Activated CD8-positive, alpha-beta T cell treated with anti-CD3 and anti-CD28 coated beads for 36 hours (primary cell): Measurements from ENCODE around the gene SCGB1A1. TPM values are rescaled to one million over a fixed set of nuclear protein-coding genes. Genes with fewer than 3 reads are reported as not detected.

ENCODE experiments used
- ATAC-seq: fragments of 200-7000 bp; cut with Tn5 transposase; one replicate; pipeline ENCODE4 v1.10.0; 2021; ENCODE audit warnings: mild to moderate bottlenecking, moderate library complexity
- CTCF ChIA-PET: fragments of 350-600 bp; sonication (Branson Sonifier 250); formaldehyde crosslinking; loops from one replicate; lab custom pipeline; 2021; ENCODE audit warnings: antibody characterized with exemption; lab: Charles Lee
- POLR2A ChIA-PET: fragments of 350-600 bp; sonication (Branson Sonifier 250); formaldehyde crosslinking; loops from one replicate; lab custom pipeline; 2021; ENCODE audit warnings: antibody characterized with exemption; lab: Charles Lee
- DNase-seq: peaks from one replicate; pipeline ENCODE4 v3.0.0-alpha.2; 2020
- H3K27ac Mint-ChIP-seq: one replicate; pipeline ENCODE4 v1.8.0; 2021; ENCODE audit warnings: mild to moderate bottlenecking, mixed read lengths
- H3K27me3 Mint-ChIP-seq: one replicate; pipeline ENCODE4 v1.8.0; 2021; ENCODE audit warnings: mixed read lengths
- H3K36me3 Mint-ChIP-seq: one replicate; pipeline ENCODE4 v1.8.0; 2021; ENCODE audit warnings: low read depth, mixed read lengths
- H3K4me1 Mint-ChIP-seq: one replicate; pipeline ENCODE4 v1.8.0; 2021; ENCODE audit warnings: low read depth, mixed read lengths
- H3K4me3 Mint-ChIP-seq: one replicate; pipeline ENCODE4 v1.8.0; 2021; ENCODE audit warnings: mild to moderate bottlenecking, moderate library complexity, mixed read lengths
- H3K9me3 Mint-ChIP-seq: one replicate; pipeline ENCODE4 v1.8.0; 2021; ENCODE audit warnings: mixed read lengths
- intact Hi-C: fragments of 100-400 bp; cut with micrococcal nuclease; formaldehyde crosslinking; loops from one replicate; pipeline ENCODE4 v1.10.0; 2022
- total RNA-seq, 2 experiments: library from RNA; stranded (reverse); gene quantifications; one replicate each; pipeline ENCODE4 v1.2.3, GENCODE V29; 2021
- TF ChIP-seq, protein P1 (sequence below): fragments of 200-600 bp; IDR thresholded peaks from one replicate; pipeline ENCODE4 v1.8.0; 2022; ENCODE audit warnings: antibody characterized with exemption, mild to moderate bottlenecking

SCGB1A1 gene
- total RNA-seq, 2 experiments from 2014 or later = not detected

DNA sequence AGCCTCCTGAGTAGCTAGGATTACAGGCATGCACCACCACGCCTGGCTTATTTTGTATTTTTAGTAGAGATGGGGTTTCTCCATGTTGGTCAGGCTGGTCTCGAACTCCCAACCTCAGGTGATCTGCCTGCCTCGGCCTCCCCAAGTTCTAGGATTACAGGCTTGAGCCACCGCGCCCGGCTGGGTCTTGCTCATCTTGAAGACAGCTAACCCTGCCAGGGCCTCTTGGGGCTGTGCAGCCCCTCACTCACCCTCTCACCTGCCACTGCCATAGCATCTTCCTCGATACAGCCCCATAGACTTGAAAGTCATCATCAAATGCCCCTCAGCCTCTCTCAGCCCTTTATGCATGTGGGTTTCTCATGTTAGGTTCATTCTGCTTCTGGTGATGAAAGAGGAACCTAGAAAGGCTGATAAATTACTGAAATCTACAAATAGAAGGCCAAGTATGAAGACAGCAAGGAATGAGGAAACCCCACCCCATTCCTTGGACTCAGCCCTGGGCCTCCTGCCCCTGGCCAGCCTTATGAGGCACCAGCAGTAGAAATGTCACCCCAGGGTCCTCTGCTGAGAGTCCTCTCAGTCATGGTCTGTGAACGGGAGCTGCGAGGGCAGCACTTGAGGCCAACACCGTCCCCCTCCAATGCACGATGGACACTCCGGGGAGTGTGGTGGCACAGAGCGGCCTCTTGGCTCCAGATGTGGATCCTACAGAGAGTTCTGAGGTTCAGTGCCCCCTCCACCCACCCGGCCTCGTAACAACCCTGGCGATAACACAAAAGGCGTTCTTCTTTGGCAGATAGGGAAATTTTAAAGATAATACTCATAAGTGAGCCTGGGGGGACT, 24.8 kb downstream of the SCGB1A1 start:
- H3K36me3 Mint-ChIP-seq = no peaks in the 10 kb centered on the region
- peak overlapping the region; percentile 63 for H3K4me3 Mint-ChIP-seq
- TF ChIP-seq, protein P1, sequence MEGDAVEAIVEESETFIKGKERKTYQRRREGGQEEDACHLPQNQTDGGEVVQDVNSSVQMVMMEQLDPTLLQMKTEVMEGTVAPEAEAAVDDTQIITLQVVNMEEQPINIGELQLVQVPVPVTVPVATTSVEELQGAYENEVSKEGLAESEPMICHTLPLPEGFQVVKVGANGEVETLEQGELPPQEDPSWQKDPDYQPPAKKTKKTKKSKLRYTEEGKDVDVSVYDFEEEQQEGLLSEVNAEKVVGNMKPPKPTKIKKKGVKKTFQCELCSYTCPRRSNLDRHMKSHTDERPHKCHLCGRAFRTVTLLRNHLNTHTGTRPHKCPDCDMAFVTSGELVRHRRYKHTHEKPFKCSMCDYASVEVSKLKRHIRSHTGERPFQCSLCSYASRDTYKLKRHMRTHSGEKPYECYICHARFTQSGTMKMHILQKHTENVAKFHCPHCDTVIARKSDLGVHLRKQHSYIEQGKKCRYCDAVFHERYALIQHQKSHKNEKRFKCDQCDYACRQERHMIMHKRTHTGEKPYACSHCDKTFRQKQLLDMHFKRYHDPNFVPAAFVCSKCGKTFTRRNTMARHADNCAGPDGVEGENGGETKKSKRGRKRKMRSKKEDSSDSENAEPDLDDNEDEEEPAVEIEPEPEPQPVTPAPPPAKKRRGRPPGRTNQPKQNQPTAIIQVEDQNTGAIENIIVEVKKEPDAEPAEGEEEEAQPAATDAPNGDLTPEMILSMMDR = no peak
- ChIA-PET POLR2A (no interaction called here), CTCF (interaction anchor here (0.7 to 1.6 kb wide), 5 partner anchors 17 to 289 kb away, joined by 3 to 17 read pairs (median 3); no protein-coding TSS in a partner anchor)
- H3K27me3 Mint-ChIP-seq = peaks cover 17% of the 10 kb centered on the region
- no peak overlapping the region for H3K27ac Mint-ChIP-seq
- no peak for ATAC-seq
- no peak for DNase-seq
- intact Hi-C loops = no loop called here
- H3K9me3 Mint-ChIP-seq = no peaks in the 10 kb centered on the region
- peaks cover 9% of the 10 kb centered on the region for H3K4me1 Mint-ChIP-seq

DNA sequence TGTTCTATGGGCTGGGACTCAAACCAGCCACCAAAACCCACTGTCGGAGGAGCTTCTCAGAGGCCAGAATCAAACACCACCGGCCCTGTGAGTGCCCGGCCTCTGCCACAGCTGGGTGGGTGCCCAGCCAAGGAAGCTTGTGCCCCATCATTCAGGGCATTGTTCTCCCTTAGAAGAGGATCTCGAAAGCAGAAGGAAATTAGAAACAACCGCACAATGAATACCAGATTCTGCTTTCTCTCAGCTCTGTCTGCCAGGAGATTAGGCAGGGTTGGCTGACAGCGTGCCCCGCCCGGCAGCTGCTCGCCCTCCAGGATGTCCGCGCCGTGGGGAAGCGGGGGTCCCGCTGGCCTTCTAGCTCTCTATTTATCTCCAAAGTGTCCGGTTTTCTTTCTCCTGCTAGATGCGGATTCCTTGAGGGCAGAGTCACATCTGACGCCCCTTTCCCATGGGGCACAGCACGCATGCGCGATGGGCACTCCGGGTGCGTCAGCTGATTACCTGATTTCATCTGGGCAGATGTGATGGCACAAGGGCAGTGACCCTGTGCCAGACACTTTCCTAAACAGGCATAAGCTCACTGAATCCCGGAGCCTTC, 25.5 kb downstream of the SCGB1A1 start:
- DNase-seq (peak; percentile 36), ATAC-seq (peak; percentile 30)
- no peaks in the 10 kb centered on the region for H3K36me3 Mint-ChIP-seq
- intact Hi-C loops = no loop called here
- ChIA-PET CTCF (interaction anchor here (0.8 to 2.1 kb wide), 6 partner anchors 16 to 98 kb away, joined by 3 to 17 read pairs (median 5); no protein-coding TSS in a partner anchor), POLR2A (no interaction called here)
- TF ChIP-seq, protein P1 = no peak
- no peaks in the 10 kb centered on the region for H3K9me3 Mint-ChIP-seq
- H3K4me3 Mint-ChIP-seq = peak overlapping the region; percentile 63
- peaks cover 9% of the 10 kb centered on the region for H3K4me1 Mint-ChIP-seq
- H3K27ac Mint-ChIP-seq = no peak overlapping the region
- H3K27me3 Mint-ChIP-seq = peaks cover 17% of the 10 kb centered on the region

DNA sequence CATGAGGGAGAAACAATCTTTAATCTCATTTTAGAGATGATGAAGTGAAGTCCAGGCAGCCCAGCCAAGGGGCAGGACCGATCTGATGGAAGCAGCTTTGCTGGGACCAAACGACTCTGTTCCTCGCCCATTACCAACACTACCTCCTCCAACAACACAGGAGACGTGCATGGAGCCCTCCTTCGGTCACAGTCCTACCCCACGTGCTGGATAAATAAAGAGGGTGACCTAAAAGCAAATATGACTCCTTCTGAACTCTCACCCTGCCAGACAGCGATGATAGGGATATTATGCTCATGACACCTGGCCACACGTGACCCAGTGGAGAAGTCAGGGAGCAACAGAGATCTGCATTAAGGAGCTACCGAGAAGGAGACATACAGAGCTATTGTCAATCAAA, 26.0 kb downstream of the SCGB1A1 start:
- Mint-ChIP-seq H3K9me3 (no peaks in the 10 kb centered on the region), H3K27ac (no peak overlapping the region), H3K27me3 (peaks cover 17% of the 10 kb centered on the region), H3K4me1 (peaks cover 8% of the 10 kb centered on the region), H3K36me3 (no peaks in the 10 kb centered on the region), H3K4me3 (peak overlapping the region; percentile 63)
- ChIA-PET POLR2A (no interaction called here), CTCF (interaction anchor here (0.8 to 2.1 kb wide), 4 partner anchors 20 to 98 kb away, joined by 3 to 17 read pairs (median 8); no protein-coding TSS in a partner anchor)
- DNase-seq (no peak), ATAC-seq (no peak)
- TF ChIP-seq, protein P1 = no peak
- intact Hi-C loops = no loop called here

DNA sequence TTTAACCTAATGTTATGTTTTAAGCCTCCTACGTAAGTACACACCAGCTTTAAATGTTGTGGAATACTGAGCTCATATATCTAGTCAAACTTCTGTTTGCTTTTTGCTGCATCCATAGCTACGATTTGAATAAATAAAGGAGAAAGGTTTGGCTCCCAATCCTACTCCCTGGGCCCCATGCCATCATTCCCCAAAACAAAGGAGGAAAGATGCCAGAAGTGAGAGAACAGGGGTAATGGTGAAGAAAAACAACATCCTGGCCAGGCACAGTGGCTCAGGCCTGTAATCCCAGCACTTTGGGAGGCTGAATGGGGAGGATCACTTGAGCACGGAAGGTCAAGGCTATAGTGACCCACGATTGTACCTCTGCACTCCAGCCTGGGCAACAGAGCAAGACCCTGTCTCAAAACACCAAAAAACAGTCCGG, 26.5 kb downstream of the SCGB1A1 start:
- Mint-ChIP-seq H3K27me3 (peaks cover 17% of the 10 kb centered on the region), H3K9me3 (no peaks in the 10 kb centered on the region), H3K4me3 (no peak overlapping the region), H3K4me1 (peaks cover 6% of the 10 kb centered on the region), H3K27ac (no peak overlapping the region), H3K36me3 (no peaks in the 10 kb centered on the region)
- POLR2A ChIA-PET = no interaction called here
- CTCF ChIA-PET = interaction anchor here (0.8 to 2.1 kb wide), 4 partner anchors 20 to 97 kb away, joined by 3 to 17 read pairs (median 8); no protein-coding TSS in a partner anchor
- TF ChIP-seq, protein P1 = no peak
- DNase-seq = no peak
- intact Hi-C loops = no loop called here
- ATAC-seq = no peak
